Sigmoid colon (tissue), 3 donors: ENCODE data around the gene HMCN2.

Experiments
- CTCF ChIP-seq, 4 experiments: fragments of 450-650 bp in 3 of 4; fragments of 200-600 bp in 1 of 4; IDR thresholded peaks; one replicate each; pipeline ENCODE4 v1.5.1; 2016 to 2019; ENCODE audit warnings: antibody characterized with exemption in 4 of 4, mild to moderate bottlenecking in 3 of 4, moderate library complexity in 2 of 4
- POLR2A ChIP-seq, 2 donors: fragments of 450-650 bp; IDR thresholded peaks; one replicate each; pipeline ENCODE4 v1.6.1; 2016; ENCODE audit warnings: antibody characterized with exemption in 2 of 2, mild to moderate bottlenecking in 2 of 2, moderate library complexity in 2 of 2

GRCh38 chr9:130364619-130365322 is 99.2 kb downstream of the HMCN2 start:
- TF ChIP-seq POLR2A (IDR thresholded peaks at IDR 0.05) (no peak), CTCF (IDR thresholded peaks at IDR 0.05) (no peak)
